ENCODE results near the gene MARK1. TPM values are rescaled to one million over a fixed set of nuclear protein-coding genes. Genes with fewer than 3 reads are reported as not detected.

MARK1 gene
- polyA plus RNA-seq, 1 of the 3 experiments (the other 2 are of a cell fraction), result 3.1 TPM

GRCh38 chr1:220485791-220486190, 42.1 kb upstream of the MARK1 start:
- H3K9me3 ChIP-seq, result no peaks in the 10 kb centered on the region
- 0 out of 4 replicates have a peak, but pooled peaks cover 0 to 3% of the 10 kb centered on the region in 2 experiments for H3K4me1 ChIP-seq (ENCODE audit: control insufficient read depth in 1 of 2, insufficient read depth in 2 of 2, low read depth in 1 of 2, low read length in 1 of 2)
- H3K4me2 ChIP-seq, result no peak overlapping the region
- H3K79me2 ChIP-seq (ENCODE audit: insufficient read depth), result no peaks in the 10 kb centered on the region
- H4K20me1 ChIP-seq (ENCODE audit: insufficient read depth), result no peaks in the 10 kb centered on the region
- TF ChIP-seq RCOR1 (IDR thresholded peaks at IDR 0.05; ENCODE audit: low read length) (no peak), PBX3 (IDR thresholded peaks at IDR 0.05) (no peak), EP300 (IDR thresholded peaks at IDR 0.05; ENCODE audit: borderline replicate concordance in 1 of 2, low read depth in 1 of 2, low read length in 1 of 2) (no peak), NFIC (IDR thresholded peaks at IDR 0.05; ENCODE audit: borderline replicate concordance) (no peak), IRF3 (IDR thresholded peaks at IDR 0.05; ENCODE audit: low read depth, low read length) (no peak), TAF1 (IDR thresholded peaks at IDR 0.05; ENCODE audit: borderline replicate concordance, low read depth, low read length) (no peak), SMC3 (IDR thresholded peaks at IDR 0.05; ENCODE audit: low read depth, low read length) (no peak), REST (IDR thresholded peaks at IDR 0.05; ENCODE audit: low read depth, low read length) (no peak), USF2 (IDR thresholded peaks at IDR 0.05; ENCODE audit: borderline replicate concordance, low read depth, low read length) (no peak), MEF2A (IDR thresholded peaks at IDR 0.05; ENCODE audit: borderline replicate concordance, low read depth) (no peak), CHD2 (IDR thresholded peaks at IDR 0.05; ENCODE audit: low read length, partially characterized antibody) (no peak)
- DNase-seq, result no peak
- no peak overlapping the region for H2AFZ ChIP-seq (ENCODE audit: low read depth)
- POLR2A ChIA-PET, result no interaction called here
- no peaks in the 10 kb centered on the region for H3K9me2 ChIP-seq
- no peak overlapping the region for H3K9ac ChIP-seq
- H3K27ac ChIP-seq (ENCODE audit: low read depth in 2 of 2, low read length in 1 of 2), result no peak overlapping the region
- CTCF ChIA-PET, result interaction anchor here (1.7 kb wide), 1 partner anchor 35 kb away, joined by 4 read pairs; no protein-coding TSS in a partner anchor
- WGBS (ENCODE audit: low lambda C conversion rate), result 73% methylated on average over 6 of the region's 6 CpGs
- no peaks in the 10 kb centered on the region for H3F3A ChIP-seq (replicated peaks; ENCODE audit: insufficient read depth)
- H3K27me3 ChIP-seq (ENCODE audit: insufficient read depth), result no peaks in the 10 kb centered on the region
- no peak overlapping the region for H3K4me3 ChIP-seq (ENCODE audit: low read depth in 2 of 2, low read length in 1 of 2)
- H3K36me3 ChIP-seq (replicated peaks in 1 of 2; ENCODE audit: control insufficient read depth in 1 of 2, insufficient read depth in 2 of 2, low read length in 1 of 2), result no peaks in the 10 kb centered on the region

Measured in SK-N-SH (cell line).